Measurements from ENCODE around the gene CNNM4. TPM values are rescaled to one million over a fixed set of nuclear protein-coding genes. Genes with fewer than 3 reads are reported as not detected.
A peak's percentile ranks its signal among the peaks of the same experiment; 100 is the strongest.
"Not testable (repeated sequence)": the region's sequence is repeated elsewhere in the genome, so short reads cannot be mapped to it uniquely, and the experiment has no call there.

Gene CNNM4
- total and polyA plus RNA-seq, 10 donors, result 1.5 to 14.4 (median 7.8) TPM

DNA sequence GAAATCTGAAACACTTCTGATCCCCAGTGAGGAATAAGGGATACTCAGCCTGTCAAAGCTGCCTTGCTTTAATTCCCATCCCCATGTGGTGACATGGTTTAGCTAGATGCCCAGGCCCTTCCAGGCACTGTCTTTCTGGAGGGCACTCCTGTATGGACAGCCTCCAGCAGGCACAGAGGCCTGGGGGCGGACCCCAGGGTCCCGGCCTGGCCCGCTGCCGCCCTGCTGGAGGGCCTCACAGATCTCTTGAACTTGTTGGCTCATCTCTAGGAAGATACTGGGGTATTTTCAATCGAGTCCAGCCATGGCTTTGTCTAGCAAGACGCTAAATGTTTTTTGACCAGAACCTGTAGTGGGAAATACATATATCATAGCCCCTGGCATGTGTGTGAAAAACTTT, 34.4 kb downstream of the CNNM4 start:
- Histone ChIP-seq H3K27ac (no peak overlapping the region), H3K27me3 (replicated peaks in 1 of 7) (no peaks in the 10 kb centered on the region), H3K9me3 (no peaks in the 10 kb centered on the region), H3K4me1 (peaks cover 0 to 4% (median 0%) of the 10 kb centered on the region in 6 donors), H3K36me3 (peaks cover 0 to 34% (median 27%) of the 10 kb centered on the region in 6 donors), H3K4me3 (no peak overlapping the region)
- DNase-seq, result peak; percentile 59
- TF ChIP-seq, protein P1, sequence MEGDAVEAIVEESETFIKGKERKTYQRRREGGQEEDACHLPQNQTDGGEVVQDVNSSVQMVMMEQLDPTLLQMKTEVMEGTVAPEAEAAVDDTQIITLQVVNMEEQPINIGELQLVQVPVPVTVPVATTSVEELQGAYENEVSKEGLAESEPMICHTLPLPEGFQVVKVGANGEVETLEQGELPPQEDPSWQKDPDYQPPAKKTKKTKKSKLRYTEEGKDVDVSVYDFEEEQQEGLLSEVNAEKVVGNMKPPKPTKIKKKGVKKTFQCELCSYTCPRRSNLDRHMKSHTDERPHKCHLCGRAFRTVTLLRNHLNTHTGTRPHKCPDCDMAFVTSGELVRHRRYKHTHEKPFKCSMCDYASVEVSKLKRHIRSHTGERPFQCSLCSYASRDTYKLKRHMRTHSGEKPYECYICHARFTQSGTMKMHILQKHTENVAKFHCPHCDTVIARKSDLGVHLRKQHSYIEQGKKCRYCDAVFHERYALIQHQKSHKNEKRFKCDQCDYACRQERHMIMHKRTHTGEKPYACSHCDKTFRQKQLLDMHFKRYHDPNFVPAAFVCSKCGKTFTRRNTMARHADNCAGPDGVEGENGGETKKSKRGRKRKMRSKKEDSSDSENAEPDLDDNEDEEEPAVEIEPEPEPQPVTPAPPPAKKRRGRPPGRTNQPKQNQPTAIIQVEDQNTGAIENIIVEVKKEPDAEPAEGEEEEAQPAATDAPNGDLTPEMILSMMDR (IDR thresholded peaks at IDR 0.05 in 8 of 11, conservative IDR thresholded peaks at IDR 0.05 in 3 of 11), result no peak
- TF ChIP-seq POLR2AphosphoS5 (IDR thresholded peaks at IDR 0.05) (no peak), POLR2A (IDR thresholded peaks at IDR 0.05) (no peak)
- 94 to 98% (median 95%) methylated on average over 6 of the region's 6 CpGs for WGBS, 5 donors
- intact Hi-C loops (cut with DNase I; ENCODE audit: low total_unique reads), result no loop called here

DNA sequence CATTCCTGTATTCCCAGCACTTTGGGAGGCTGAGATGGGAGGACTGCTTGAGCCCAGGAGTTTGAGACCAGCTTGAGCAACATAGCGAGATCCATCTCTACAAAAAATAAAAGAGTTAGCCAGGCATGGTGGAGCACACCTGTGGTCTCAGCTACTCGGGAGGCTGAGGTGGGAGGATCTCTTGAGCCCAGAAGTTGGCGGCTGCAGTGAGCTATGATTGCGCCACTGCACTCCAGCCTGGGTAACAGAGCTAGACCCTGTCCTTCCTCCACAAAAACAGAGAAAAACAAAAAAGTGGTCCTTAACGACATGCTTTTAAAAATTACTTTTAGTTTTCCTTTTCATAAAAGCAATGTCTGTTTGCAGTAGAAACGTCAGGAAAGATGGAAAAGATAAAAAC, 35.8 kb downstream of the CNNM4 start:
- H3K4me3 ChIP-seq; H3K27me3 ChIP-seq (replicated peaks in 1 of 7); intact Hi-C loops (cut with DNase I; ENCODE audit: low total_unique reads); H3K9me3 ChIP-seq; H3K27ac ChIP-seq: not testable (repeated sequence)
- Histone ChIP-seq H3K4me1 (peaks cover 0 to 13% (median 10%) of the 10 kb centered on the region in 6 donors), H3K36me3 (peaks cover 0 to 36% (median 29%) of the 10 kb centered on the region in 6 donors)
- peak; percentile 28 for DNase-seq
- 84 to 89% (median 88%) methylated on average over 6 of the region's 6 CpGs for WGBS, 5 donors

DNA sequence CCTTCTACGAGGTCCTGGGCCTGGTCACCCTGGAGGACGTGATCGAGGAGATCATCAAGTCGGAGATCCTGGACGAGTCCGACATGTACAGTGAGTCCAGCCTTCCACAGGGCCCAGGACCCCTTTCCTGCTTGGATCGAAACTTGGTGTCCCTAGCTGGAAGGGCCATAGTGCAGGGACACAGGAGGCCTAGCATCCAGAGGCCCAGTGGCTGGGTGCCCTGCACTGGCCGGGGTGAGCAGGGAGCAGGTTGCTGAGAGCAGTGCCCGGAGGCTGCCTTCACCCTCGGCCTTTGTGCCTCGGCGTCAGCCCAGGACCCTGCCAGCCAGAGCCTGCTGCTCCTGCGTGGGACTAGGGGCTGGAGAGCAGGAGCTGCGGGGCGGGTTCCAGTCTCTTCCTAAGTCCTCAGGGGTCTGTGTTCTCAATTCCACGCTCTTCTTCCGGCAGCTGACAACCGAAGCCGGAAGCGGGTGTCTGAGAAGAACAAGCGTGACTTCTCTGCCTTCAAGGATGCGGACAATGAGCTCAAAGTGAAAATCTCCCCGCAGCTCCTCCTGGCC, 36.4 kb downstream of the CNNM4 start:
- Histone ChIP-seq H3K27me3 (replicated peaks in 1 of 7) (no peaks in the 10 kb centered on the region), H3K36me3 (peaks cover 0 to 42% (median 29%) of the 10 kb centered on the region in 6 donors), H3K4me3 (no peak overlapping the region), H3K9me3 (no peaks in the 10 kb centered on the region), H3K4me1 (peaks cover 0 to 20% (median 14%) of the 10 kb centered on the region in 6 donors), H3K27ac (no peak overlapping the region)
- 96 to 97% (median 96%) methylated on average over 10 to 23 of the region's 23 CpGs for WGBS, 5 donors
- TF ChIP-seq POLR2A (IDR thresholded peaks at IDR 0.05) (no peak), POLR2AphosphoS5 (IDR thresholded peaks at IDR 0.05) (no peak)
- TF ChIP-seq, protein P1 (IDR thresholded peaks at IDR 0.05 in 8 of 11, conservative IDR thresholded peaks at IDR 0.05 in 3 of 11), result no peak
- intact Hi-C loops (cut with DNase I; ENCODE audit: low total_unique reads), result no loop called here
- DNase-seq, result peak; percentile 58

DNA sequence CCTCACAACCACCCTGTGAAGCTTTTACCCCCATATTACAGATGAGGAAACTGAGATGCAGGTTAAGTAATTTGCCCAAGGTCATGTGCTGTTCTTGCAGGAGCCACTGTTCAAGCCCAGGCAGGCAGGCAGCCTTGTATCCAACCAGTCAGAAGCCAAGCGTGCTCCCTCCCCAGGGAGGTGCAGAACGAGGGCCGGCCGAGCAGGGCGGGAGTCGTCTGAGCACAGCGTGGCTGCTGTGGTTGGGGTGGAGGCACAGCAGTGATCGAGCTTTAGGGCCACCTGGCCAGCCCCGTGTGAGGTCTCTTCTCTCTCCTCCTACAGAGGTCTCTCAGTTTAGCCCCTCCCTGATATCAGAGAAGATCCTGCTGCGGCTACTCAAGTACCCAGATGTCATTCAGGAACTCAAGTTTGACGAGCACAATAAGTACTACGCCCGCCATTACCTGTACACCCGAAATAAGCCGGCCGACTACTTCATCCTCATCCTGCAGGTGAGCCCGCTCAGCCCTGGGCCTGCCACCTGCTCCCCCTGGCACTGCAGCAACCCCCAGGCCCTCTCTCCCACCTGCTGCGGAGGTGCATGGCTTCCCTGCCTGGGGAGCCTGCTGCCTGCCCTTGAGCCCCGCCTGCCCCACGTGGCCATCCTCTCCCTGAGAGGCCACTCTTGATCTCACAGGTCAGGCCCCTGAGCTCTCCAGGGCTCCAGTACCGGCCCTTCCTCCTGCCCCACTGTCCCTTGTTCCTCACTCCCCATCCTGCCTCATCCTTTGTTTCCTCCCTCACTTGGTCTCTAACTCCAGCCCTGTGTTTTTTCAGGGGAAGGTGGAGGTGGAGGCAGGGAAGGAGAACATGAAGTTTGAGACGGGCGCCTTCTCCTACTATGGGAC, 38.3 kb downstream of the CNNM4 start:
- H3K4me3 ChIP-seq, result no peak overlapping the region
- no peaks in the 10 kb centered on the region for H3K27me3 ChIP-seq (replicated peaks in 1 of 7)
- H3K9me3 ChIP-seq, result no peaks in the 10 kb centered on the region
- no peak for TF ChIP-seq POLR2AphosphoS5 (IDR thresholded peaks at IDR 0.05)
- no peak for TF ChIP-seq POLR2A (IDR thresholded peaks at IDR 0.05)
- TF ChIP-seq, protein P1 (IDR thresholded peaks at IDR 0.05 in 8 of 11, conservative IDR thresholded peaks at IDR 0.05 in 3 of 11), result no peak
- intact Hi-C loops (cut with DNase I; ENCODE audit: low total_unique reads), result no loop called here
- peaks cover 0 to 51% (median 29%) of the 10 kb centered on the region in 6 donors for H3K36me3 ChIP-seq
- WGBS, 5 donors, result 89 to 93% (median 92%) methylated on average over 23 of the region's 23 CpGs
- peak; percentile 70 for DNase-seq
- H3K4me1 ChIP-seq, result peaks cover 5 to 29% (median 16%) of the 10 kb centered on the region in 6 donors
- no peak overlapping the region for H3K27ac ChIP-seq
